K562 (cell line): Measurements from ENCODE around the gene ATP6V1F. TPM values are rescaled to one million over a fixed set of nuclear protein-coding genes. Genes with fewer than 3 reads are reported as not detected.

Experiments
- BRF2 ChIP-seq: IDR thresholded peaks from 3 replicates; pipeline ENCODE4 v1.6.1; 2011; ENCODE audit warnings: borderline replicate concordance, mild to moderate bottlenecking; ENCODE audit not compliant: insufficient read length, insufficient read depth
- GABPB1 ChIP-seq: sonication (generic); formaldehyde crosslinking; IDR thresholded peaks from 2 replicates; pipeline ENCODE4 v1.8.0; 2022; ENCODE audit warnings: mild to moderate bottlenecking, missing genetic modification reagents
- HLTF ChIP-seq: fragments of 450-650 bp; IDR thresholded peaks from 2 replicates; pipeline ENCODE4 v1.6.1; 2016
- MIER1 ChIP-seq: fragments of 450-650 bp; IDR thresholded peaks from 2 replicates; pipeline ENCODE4 v1.6.1; 2016; ENCODE audit warnings: antibody characterized with exemption, mild to moderate bottlenecking, low read depth
- TSC22D4 ChIP-seq: fragments of 450-650 bp; IDR thresholded peaks from 2 replicates; pipeline ENCODE4 v1.6.1; 2016; ENCODE audit warnings: missing genetic modification characterization, missing biosample characterization, control low read depth
- ZNF133 ChIP-seq: fragments of 250-450 bp; sonication (Bioruptor Pico); IDR thresholded peaks from 2 replicates; pipeline ENCODE4 v1.4.0; 2020; ENCODE audit warnings: mild to moderate bottlenecking
- ZNF436 ChIP-seq: fragments of 250-450, 450-650 bp; sonication (Bioruptor Pico); formaldehyde crosslinking; IDR thresholded peaks from 2 replicates; pipeline ENCODE4 v1.7.0; 2020; ENCODE audit warnings: mild to moderate bottlenecking
- ZNF668 ChIP-seq: fragments of 250-450 bp; sonication (Bioruptor Pico); IDR thresholded peaks from 2 replicates; pipeline ENCODE4 v1.8.0; 2022; ENCODE audit warnings: mild to moderate bottlenecking, inconsistent platforms
- polyA plus RNA-seq, 8 experiments: library from polyadenylated mRNA; depleted of rRNA in 4 of 8; stranded (reverse) in 5 of 8; unstranded in 3 of 8; fragments of >200 nt; fragmentation: Nextera tagmentation in 2 of 8; fragmentation: Illumina TruSeq in 1 of 8; extraction: Ambion mirVana in 2 of 8; extraction: Trizol in 1 of 8; gene quantifications; 2 replicates each; pipeline versions ENCODE4 v1.2.1 to v1.2.3, GENCODE V29; 2011 to 2014; ENCODE audit warnings: inconsistent platforms in 1 of 8, missing spikeins in 1 of 8
- total RNA-seq, 7 experiments: library from RNA; depleted of rRNA in 6 of 7; stranded (reverse); fragments of >200 nt in 6 of 7; fragmentation: Illumina TruSeq in 2 of 7; extraction: Trizol in 2 of 7; gene quantifications; 2 replicates each; pipeline versions ENCODE4 v1.2.1 to v1.2.3, GENCODE V29; 2011 to 2021; ENCODE audit warnings: low replicate concordance in 1 of 7

Gene ATP6V1F
- total and polyA plus RNA-seq, 9 of the 15 experiments (the other 6 are each of a cell fraction or from before 2014, with no cell fraction given): 206 to 1,123 (median 542) TPM

GRCh38 chr7:128908750-128909624 is 46.3 kb downstream of the ATP6V1F start (continued):
- TF ChIP-seq BRF2: no peak
- TF ChIP-seq ZNF436 (CRISPR knock-in tag): no peak
- no peak for TF ChIP-seq MIER1
- no peak for TF ChIP-seq ZNF133 (CRISPR knock-in tag)
- TF ChIP-seq GABPB1 (CRISPR knock-in tag): no peak
- no peak for TF ChIP-seq TSC22D4 (tag)
- TF ChIP-seq HLTF: no peak
- TF ChIP-seq ZNF668 (CRISPR knock-in tag): no peak
